Myocyte (in vitro differentiated cells): ENCODE results near the gene KCNQ1. TPM values are rescaled to one million over a fixed set of nuclear protein-coding genes. Genes with fewer than 3 reads are reported as not detected.

ENCODE experiments used
- DNase-seq: peaks from one replicate; pipeline ENCODE4 v3.0.0-alpha.2; 2012; ENCODE audit warnings: low read depth
- total RNA-seq: library from RNA; depleted of rRNA; stranded (reverse); fragments of >200 nt; gene quantifications from 2 replicates; pipeline ENCODE4 v1.2.3, GENCODE V29; 2014

Gene KCNQ1
- total RNA-seq, 1 donor from 2014 or later, result 0.32 TPM

GRCh38 chr11:2565447-2566222 is 120.8 kb downstream of the KCNQ1 start:
- no peak for DNase-seq

- DNase-seq, result no peak
Measured at GRCh38 chr11:2566223-2567025, 121.6 kb downstream of the KCNQ1 start.

GRCh38 chr11:2567026-2567671 is 122.3 kb downstream of the KCNQ1 start:
- no peak for DNase-seq

GRCh38 chr11:2569321-2569721 is 124.5 kb downstream of the KCNQ1 start:
- no peak for DNase-seq

GRCh38 chr11:2569731-2570210 is 125.0 kb downstream of the KCNQ1 start:
- DNase-seq, result no peak

GRCh38 chr11:2570211-2570811 is 125.5 kb downstream of the KCNQ1 start:
- no peak for DNase-seq

GRCh38 chr11:2570841-2571597 is 126.2 kb downstream of the KCNQ1 start:
- no peak for DNase-seq

GRCh38 chr11:2571598-2572281 is 126.9 kb downstream of the KCNQ1 start:
- no peak for DNase-seq

GRCh38 chr11:2572491-2573239 is 127.9 kb downstream of the KCNQ1 start:
- no peak for DNase-seq

- DNase-seq, result no peak
Measured at GRCh38 chr11:2573240-2574042, 128.6 kb downstream of the KCNQ1 start.

GRCh38 chr11:2574043-2574552 is 129.3 kb downstream of the KCNQ1 start:
- DNase-seq, result no peak

- DNase-seq, result no peak
Measured at GRCh38 chr11:2574553-2575535, 130.0 kb downstream of the KCNQ1 start.

- no peak for DNase-seq
Measured at GRCh38 chr11:2575591-2576051, 130.8 kb downstream of the KCNQ1 start.

GRCh38 chr11:2576111-2576510 is 131.3 kb downstream of the KCNQ1 start:
- no peak for DNase-seq

GRCh38 chr11:2576549-2576948 is 131.7 kb downstream of the KCNQ1 start:
- DNase-seq, result no peak

GRCh38 chr11:2577031-2577990 is 132.5 kb downstream of the KCNQ1 start:
- no peak for DNase-seq
